Stimulated activated naive CD4-positive, alpha-beta T cell (primary cell): ENCODE data around the gene CPT1C.

Source experiments
- DNase-seq, 6 experiments: peaks; one replicate each; lab custom pipeline; 2025; lab: John Stamatoyannopoulos, UW

Gene CPT1C

DNA sequence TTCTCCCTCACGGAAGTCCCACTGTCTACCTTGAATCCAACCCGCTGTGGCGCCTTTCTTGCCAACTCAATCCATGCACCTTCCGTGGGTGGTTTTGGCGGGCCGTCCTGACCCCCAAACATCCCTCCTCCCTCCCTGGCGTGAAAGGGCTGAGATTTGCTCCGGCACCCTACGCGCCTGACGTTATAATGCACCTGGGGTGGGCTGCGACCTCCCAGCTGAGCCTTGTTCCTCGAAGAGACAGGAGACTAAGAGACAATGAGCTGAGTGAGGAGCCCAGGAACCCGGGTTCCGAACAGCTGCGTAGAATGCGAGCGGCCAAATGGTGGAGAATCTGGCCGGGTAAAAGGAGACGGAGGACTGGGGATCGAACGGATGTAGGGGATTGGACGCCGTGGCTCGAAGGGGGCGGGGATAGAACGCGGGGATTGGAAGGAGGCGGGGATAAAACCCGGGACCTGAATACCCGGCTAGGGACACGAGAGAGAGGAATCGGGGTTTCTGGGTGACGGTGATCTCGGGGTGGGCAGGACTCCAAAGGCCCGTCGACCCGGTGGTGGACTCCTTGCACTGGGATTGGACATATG, at the start of gene CPT1C:
Gene CPT1C, plus strand, starts transcription at position 461 of the 587 bp plus-strand sequence. CDS start 1,137 bp downstream, outside the sequence.
- peak in 5 of 6 experiments; percentile 40 to 63 (median 44) for DNase-seq

DNA sequence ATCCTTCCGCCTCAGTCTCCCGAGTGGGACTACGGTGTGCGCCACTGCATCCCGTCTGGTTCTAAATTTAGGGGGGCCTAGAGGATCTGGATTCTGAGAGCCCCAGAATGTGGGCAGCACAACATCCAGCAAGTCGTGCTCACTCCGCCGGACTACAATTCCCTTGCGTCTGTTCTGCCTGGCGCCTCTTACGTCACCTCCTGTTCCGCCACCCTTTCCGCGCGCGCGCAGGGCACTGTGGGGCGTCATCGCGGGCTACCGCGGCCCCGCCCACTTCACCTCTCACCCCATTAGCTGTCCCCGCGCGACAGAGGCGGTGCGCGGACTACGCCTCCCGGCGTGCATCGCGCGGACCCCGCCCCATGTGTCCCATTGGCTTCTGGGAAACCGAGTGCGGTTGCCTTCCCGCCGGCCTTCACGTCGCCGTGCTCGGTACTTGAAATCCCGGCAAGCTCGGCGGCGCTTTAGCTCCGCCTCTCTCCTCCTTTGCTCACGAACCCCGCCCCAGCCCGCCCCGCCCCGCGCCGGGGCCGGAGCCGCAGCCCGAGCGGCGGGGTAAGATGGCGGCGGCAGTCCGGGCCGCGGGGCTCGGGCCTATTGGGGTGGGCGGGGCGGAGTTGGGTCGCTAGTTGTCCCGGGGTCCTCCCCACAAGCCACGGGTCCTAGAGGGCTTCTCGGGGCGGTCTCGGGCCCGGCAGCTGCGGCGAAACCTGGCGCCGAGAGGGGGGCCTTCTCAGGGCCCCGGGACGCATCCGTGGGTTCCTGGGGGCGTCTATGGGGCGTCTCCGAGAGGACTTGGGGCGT, 49.0 kb upstream of the CPT1C start, which contains the start of gene SCAF1:
Gene SCAF1, plus strand, starts transcription at position 522 of the 804 bp plus-strand sequence. CDS start 2,818 bp downstream, outside the sequence.
- peak; percentile 97 to 100 (median 99) for DNase-seq

DNA sequence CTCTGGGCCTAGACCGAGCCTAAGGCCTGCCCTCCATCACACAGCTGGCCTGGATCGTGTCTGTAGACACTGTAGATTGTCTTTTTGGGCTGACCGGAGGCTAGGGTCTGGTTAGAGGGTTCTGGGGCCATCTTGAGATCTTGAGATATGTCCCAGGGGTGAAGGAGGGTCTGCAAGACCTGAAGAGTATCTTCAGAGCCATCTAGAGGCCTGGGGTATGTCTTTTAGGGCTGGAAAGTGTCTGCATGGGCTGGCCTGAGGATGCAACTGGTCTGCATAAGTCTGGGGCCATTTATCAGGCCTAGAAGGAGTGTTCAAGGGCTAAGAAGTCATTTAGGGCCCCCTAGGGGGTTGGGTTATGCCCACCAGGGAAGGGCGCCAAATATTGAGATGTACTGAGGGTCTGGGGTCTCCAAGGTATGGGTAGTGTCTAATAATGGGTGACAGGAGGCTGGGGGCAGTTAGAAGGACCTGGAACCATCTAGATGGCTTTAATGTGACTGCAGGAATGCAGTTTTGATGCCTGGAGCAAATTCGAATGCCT, 48.4 kb upstream of the CPT1C start:
- DNase-seq, result no peak

DNA sequence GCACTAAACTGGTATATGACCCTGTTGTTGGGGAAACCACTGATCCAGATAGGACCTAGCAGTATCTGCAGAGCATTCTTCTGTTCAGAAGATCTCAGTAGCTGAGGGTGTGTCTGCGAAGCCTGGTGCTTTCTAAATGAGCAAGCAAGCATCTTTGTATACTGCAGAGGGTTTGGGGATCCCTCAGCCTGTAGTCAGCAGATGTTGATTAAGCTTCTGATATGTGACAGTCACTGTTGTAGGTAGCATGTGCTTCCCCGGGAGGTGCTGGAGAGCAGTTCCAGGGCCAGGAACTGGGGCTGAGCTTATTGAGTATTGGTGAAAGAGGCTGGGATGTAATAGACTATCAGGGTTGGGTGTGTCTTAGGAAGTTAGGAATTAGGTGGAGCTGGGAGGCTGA, 47.5 kb upstream of the CPT1C start:
- no peak for DNase-seq

DNA sequence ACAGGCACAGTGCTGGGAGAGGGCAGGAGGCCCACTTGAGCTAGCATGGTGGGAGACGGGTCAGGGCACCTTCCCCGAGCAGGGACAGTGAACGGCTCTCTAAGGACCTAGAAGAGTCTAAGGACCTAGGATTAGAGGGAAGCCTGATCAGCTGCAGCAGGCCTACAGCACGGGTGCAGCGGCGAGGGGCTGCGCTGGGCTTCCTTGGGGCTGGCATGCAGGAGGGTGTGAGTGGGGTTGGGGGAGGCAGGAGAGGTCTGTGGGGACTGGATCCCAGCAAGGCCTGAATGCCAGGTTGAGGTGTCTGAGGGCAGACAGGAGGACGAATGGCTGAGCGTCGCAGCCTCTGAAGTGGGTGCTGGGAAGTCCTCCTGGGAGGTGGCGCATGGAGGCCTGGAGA, 45.3 kb upstream of the CPT1C start:
- no peak for DNase-seq

DNA sequence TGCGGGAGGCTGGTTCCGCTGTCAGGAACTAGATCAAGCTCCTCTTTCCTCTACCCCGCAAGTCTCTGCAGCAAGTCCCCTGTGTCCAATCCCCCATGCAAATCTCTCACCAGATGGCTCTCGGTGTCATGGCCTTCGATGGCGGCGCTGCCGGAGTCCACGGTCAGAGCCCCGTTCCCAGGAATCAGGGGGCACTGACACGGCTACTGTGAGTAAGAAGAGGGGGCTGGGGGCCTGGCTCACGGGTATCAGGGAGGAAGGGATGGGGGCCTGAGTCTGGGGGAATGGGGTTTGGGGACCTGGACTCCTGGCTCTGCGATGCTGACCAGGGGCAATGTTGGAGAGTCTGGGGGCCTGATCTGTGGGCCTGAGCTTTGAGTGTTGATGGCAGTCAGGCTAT, 44.9 kb upstream of the CPT1C start:
- DNase-seq, result no peak

DNA sequence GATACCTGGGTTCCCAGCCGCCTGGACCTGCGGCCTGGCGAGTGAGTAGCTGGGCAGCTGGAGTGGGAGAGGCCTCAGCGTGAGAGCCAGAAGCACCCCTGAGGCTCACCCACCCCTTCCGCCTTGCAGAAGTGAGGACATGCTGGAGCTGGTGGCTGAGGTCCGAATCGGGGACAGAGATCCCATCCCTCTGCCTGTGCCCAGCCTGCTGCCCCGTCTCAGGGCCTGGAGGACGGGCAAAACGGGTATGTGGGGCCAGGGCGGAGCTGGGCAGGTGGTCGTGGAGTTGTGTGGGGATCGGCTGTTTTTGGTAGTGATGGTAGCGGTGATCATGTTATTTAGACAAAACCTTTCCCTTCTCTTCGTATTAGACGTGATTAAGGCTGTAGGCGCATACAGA, 44.3 kb upstream of the CPT1C start:
- DNase-seq, result no peak

DNA sequence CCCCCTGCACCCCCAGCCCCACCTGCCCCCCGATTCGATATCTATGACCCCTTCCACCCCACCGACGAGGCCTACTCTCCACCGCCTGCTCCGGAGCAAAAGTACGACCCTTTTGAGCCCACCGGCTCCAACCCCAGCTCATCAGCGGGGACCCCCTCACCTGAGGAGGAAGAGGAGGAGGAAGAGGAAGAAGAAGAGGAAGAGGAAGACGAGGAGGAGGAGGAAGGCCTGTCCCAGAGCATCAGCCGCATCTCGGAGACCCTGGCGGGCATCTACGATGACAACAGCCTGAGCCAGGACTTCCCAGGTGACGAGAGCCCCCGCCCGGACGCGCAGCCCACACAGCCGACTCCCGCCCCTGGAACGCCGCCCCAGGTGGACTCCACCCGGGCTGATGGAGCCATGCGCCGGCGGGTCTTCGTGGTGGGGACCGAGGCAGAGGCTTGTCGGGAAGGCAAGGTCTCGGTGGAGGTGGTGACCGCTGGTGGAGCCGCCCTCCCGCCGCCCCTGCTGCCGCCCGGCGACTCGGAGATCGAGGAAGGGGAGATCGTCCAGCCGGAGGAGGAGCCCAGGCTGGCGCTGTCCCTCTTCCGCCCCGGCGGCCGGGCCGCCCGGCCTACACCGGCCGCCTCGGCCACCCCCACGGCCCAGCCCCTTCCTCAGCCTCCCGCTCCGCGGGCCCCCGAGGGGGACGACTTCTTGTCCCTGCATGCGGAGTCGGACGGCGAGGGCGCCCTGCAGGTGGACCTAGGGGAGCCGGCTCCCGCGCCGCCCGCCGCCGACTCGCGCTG, 39.7 kb upstream of the CPT1C start:
- no peak for DNase-seq

DNA sequence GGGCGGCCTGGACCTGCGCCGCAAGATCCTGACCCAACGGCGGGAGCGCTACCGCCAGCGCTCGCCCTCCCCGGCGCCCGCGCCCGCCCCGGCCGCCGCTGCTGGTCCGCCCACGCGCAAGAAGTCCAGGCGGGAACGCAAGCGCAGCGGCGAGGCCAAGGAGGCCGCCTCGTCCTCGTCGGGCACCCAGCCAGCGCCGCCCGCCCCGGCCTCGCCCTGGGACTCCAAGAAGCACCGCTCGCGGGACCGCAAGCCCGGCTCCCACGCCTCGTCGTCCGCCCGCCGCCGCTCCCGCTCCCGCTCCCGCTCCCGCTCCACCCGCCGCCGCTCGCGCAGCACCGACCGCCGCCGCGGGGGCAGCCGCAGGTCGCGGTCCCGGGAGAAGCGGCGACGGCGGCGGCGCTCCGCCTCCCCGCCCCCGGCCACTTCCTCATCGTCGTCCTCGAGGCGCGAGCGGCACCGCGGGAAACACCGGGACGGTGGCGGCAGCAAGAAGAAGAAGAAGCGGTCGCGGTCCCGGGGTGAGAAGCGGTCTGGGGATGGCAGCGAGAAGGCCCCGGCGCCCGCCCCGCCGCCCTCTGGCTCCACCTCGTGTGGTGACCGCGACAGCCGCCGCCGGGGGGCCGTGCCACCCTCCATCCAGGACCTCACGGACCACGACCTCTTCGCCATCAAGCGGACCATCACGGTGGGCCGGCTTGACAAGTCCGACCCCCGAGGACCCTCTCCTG, 38.9 kb upstream of the CPT1C start:
- DNase-seq, result no peak

DNA sequence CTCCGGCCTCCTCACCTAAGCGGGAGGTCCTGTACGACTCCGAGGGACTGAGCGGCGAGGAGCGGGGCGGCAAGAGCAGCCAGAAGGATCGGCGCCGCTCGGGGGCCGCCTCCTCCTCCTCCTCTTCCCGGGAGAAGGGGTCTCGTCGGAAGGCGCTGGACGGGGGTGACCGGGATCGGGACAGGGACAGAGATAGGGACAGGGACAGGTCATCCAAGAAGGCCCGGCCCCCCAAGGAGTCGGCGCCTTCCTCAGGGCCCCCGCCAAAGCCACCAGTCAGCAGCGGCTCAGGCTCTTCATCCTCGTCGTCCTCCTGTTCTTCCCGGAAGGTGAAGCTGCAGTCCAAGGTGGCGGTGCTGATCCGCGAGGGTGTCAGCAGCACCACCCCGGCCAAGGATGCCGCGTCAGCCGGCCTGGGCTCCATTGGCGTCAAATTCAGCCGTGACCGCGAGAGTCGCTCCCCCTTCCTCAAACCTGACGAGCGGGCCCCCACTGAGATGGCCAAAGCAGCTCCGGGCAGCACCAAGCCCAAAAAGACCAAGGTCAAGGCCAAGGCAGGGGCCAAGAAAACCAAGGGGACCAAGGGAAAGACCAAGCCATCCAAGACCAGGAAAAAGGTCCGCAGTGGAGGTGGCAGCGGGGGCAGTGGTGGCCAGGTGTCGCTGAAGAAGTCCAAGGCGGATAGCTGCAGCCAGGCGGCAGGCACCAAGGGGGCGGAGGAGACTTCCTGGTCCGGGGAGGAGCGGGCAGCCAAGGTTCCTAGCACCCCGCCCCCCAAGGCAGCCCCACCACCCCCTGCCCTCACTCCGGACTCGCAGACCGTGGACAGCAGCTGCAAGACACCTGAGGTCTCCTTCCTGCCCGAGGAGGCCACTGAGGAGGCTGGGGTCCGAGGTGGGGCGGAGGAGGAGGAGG, 38.1 kb upstream of the CPT1C start:
- no peak for DNase-seq

DNA sequence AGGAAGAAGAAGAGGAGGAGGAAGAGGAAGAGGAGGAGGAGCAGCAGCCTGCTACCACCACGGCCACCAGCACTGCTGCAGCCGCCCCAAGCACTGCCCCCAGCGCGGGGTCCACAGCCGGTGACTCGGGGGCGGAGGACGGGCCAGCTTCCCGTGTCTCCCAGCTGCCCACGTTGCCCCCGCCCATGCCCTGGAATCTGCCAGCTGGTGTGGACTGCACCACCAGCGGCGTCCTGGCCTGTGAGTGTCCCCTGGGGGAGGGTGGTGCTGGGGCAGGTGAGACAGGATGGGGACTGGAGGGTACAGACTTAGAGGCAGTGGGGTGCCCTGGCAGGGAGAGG, 37.5 kb upstream of the CPT1C start:
- DNase-seq, result no peak

DNA sequence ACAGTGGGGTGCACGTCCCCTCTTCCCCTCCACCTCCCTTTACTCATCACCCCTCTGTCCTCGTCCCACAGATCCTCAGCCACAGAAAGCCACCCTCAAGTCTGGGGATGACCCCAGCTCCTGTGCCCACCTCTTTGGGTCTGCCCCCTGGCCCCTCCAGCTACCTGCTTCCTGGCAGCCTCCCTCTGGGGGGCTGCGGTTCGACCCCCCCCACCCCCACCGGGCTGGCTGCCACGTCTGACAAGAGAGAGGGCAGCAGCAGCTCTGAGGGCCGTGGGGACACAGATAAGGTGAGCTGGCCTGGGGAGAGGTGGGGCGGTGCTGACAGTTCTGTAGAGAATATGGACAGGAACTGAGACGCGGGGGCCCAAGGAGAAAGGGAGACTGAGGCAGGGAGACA, 36.3 kb upstream of the CPT1C start:
- DNase-seq, result no peak

DNA sequence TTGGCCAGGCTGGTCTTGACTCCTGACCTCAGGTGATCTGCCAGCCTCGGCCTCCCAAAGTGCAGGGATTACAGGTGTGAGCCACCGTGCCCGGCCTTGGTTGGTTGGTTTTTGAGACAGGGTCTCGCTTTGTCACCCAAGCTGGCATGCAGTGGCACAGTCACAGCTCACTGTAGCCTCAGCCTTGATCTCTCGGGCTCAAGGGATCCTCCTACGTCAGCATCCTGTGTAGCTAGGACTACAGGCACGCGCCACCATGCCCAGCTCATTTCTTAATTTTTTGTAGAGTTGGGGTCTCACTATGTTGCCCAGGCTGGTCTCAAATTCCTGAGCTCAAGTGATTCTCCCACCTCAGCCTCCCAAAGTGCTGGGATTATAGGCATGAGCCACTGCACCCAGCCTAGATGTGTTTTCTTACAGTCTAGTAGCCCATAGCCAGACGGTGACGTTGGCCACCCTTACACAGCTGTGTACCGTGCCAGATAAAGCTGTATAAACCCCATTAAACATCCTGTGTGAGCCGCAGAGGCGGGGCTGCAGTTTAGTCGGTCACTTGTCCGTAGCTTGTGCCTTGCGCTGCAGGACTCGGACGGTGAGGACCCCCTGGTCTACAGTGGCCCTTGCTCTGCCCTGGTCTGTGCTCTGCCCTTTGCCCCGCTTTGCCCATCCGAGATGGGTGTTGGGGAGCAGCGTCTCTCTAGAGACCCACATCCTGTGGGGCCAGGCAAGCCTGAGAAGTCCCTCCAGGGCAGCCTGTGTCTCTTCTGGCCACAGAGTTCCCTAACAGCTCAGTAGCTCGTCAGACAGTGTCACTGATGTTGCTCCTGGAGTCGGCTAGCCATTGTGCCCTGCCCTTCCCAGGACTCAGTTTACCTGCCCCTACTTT, 35.1 kb upstream of the CPT1C start:
- DNase-seq, result no peak

DNA sequence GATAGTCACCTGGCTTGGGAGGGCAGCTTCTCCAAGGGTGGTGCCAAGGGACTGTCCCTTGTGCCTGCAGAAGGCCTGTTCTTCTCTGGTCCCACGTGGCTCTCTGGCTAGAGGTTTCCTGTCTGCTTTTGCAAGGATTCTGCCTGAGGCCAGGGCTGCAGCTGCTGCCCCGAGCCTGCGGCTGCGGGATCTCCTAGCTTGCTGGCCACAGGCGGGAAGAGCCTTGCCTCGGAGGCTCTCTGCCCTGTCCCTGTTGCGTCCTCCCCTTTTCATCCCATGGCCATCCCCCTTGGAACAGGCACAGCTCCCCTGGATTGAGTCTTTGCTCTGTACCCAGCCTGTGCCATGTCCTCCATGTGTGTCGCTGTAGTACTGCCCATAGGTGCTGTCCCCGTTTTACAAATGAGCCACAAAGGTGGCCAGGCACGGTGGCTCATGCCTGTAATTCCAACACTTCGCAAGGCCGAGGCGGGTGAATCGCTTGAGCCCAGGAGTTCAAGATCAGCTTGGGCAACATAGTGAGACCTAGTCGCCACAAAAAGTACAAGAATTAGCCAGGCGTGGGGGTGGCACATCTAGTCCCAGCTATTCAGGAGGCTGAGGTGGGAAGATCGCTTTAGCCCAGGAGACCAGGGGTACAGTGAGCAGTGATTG, 34.3 kb upstream of the CPT1C start:
- no peak for DNase-seq

DNA sequence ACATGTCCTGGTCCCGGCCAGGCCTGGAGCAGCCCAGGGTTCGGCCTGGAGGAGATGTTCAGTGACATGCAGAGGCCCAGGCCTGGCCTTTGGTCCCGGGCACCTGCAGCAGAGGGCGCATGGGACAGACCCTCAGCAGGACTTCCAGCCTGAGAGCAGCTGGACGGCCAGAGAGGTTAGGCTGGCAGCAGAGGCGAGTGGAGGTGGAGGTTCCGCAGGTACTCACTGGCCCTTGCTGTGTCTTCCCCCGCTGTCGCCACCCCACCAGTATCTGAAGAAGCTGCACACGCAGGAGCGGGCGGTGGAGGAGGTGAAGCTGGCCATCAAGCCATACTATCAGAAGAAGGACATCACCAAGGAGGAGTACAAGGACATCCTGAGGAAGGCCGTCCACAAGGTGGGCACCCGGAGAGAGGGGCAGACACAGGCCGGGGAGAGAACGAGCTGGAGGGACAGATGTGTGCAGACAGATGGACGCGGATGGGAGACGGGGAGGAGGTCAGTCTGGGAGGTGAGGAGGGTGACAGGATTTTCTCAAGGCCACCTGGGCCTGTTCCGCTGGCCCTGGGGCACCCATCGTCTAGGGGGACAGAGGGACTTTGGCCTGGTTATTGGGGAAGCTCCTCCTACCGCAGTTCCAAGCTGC, 33.3 kb upstream of the CPT1C start:
- DNase-seq, result no peak

DNA sequence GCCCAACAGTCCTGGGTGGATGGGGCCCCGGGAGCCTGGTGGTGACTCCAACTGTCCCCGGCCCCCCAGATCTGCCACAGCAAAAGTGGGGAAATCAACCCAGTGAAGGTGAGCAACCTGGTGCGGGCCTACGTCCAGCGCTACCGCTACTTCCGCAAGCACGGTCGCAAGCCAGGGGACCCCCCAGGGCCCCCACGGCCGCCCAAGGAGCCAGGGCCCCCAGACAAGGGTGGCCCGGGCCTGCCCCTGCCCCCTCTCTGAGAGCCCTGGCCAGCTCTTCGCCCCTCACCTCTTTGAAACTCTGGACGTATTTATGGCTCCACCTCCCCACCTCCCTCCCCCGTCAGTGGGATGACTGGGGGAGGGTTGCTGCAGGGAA, 32.8 kb upstream of the CPT1C start:
- DNase-seq, result no peak

DNA sequence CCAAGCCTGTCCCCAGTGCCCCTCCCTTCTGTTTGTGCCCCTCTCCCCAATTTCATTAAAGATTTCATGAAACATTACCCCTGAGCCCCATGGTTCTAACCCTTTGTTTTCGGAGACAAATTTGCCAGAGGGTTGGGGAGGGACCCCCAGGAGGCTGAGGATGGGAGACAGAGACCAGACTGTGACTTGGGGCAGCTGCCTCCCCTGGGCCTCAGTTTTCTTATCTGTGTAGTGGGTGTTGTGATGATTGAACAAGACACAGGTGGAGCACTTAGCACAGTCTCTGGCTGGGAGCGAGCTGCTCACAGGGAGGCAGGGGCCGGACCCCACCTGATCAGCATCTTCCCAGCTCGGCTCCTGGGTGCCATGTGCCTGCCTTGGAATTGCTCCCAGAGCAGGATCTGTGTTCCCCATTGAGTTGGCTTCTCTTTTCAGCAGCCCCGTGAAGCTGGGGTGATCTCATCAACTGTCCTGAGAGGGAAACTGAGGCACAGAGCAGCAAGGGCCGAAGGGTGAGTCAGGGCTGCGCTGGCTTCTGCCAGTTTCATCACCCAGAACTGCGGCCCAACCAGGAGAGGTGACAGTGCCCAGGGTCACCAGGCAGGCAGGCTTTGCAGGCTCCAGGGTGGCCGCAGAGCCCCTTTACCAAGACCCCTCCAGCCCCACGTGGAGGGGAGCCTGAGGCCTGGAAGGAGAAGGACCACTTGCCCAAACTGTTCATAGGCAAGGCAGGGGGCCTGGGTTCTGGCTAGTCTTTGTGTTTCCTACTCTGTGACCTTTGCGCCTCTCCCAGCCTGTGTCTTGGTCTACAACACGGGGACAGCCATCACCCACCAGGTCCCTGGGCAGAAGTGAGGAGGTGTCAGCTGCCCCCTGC, 32.1 kb upstream of the CPT1C start:
- DNase-seq, result no peak
